Panc1 (cell line): ENCODE data around the gene NR5A2. TPM values are rescaled to one million over a fixed set of nuclear protein-coding genes. Genes with fewer than 3 reads are reported as not detected.

Experiments
- ATAC-seq: fragments of 200-7000 bp; cut with Tn5 transposase; 2 replicates; pipeline ENCODE4 v1.9.1; 2020; ENCODE audit warnings: mild to moderate bottlenecking, moderate library complexity
- BruUV-seq: library from RNA; stranded (reverse); fragments of 400-500 nt; replicated peaks from 2 replicates; lab custom pipeline; 2021; lab: Mats Ljungman, UMichigan
- CTCF ChIA-PET: fragments of 300-600 bp; sonication (Branson Sonifier 250); formaldehyde crosslinking; loops from one replicate; lab custom pipeline; 2022; ENCODE audit warnings: antibody characterized with exemption; lab: Charles Lee
- POLR2A ChIA-PET: fragments of 300-600 bp; sonication (Branson Sonifier 250); formaldehyde crosslinking; loops from one replicate; lab custom pipeline; 2022; ENCODE audit warnings: antibody characterized with exemption; lab: Charles Lee
- DNase-seq: peaks from one replicate; pipeline ENCODE4 v3.0.0-alpha.2; 2010; ENCODE audit warnings: low read depth, low spot score
- H3K27ac ChIP-seq: 2 replicates; pipeline ENCODE4 v1.5.1; 2011; ENCODE audit warnings: mild to moderate bottlenecking, low read length, inconsistent platforms
- H3K27me3 ChIP-seq: fragments of 200-500 bp; sonication (Bioruptor generic); 2 replicates; pipeline ENCODE4 v1.6.0; 2014; ENCODE audit warnings: low read length, inconsistent platforms; ENCODE audit not compliant: control insufficient read depth, insufficient read depth
- H3K36me3 ChIP-seq: fragments of 200-500 bp; sonication (Bioruptor generic); 2 replicates; pipeline ENCODE4 v1.5.1; 2014; ENCODE audit warnings: inconsistent platforms, mild to moderate bottlenecking, low read length, moderate library complexity; ENCODE audit not compliant: control insufficient read depth, insufficient read depth
- H3K4me1 ChIP-seq: 2 replicates; pipeline ENCODE4 v1.5.1; 2011; ENCODE audit warnings: inconsistent platforms, mild to moderate bottlenecking, low read length, moderate library complexity; ENCODE audit not compliant: control insufficient read depth, insufficient read depth
- H3K4me3 ChIP-seq, 2 experiments: 2 replicates each; pipeline ENCODE4 v1.5.1; 2011 to 2012; ENCODE audit warnings: low read depth in 2 of 2, low read length in 2 of 2, mild to moderate bottlenecking in 2 of 2, inconsistent platforms in 1 of 2, moderate library complexity in 1 of 2
- H3K9me3 ChIP-seq: fragments of 200-500 bp; sonication (Bioruptor generic); 2 replicates; pipeline ENCODE4 v1.5.1; 2014; ENCODE audit warnings: low read depth, mild to moderate bottlenecking, inconsistent platforms, low read length, moderate library complexity; ENCODE audit not compliant: control insufficient read depth, insufficient read depth
- CTCF ChIP-seq: fragments of 450-650 bp; IDR thresholded peaks from 2 replicates; pipeline ENCODE4 v1.5.1; 2017; ENCODE audit warnings: mild to moderate bottlenecking
- POLR2AphosphoS5 ChIP-seq: IDR thresholded peaks from 2 replicates; pipeline ENCODE4 v1.6.1; 2012; ENCODE audit warnings: mild to moderate bottlenecking, low read depth, low read length, moderate library complexity
- REST ChIP-seq, 2 experiments: IDR thresholded peaks; 2 replicates each; pipeline ENCODE4 v1.6.1; 2011 to 2012; ENCODE audit warnings: low read depth in 2 of 2, control low read depth in 1 of 2, low read length in 1 of 2, mild to moderate bottlenecking in 1 of 2, moderate library complexity in 1 of 2; ENCODE audit not compliant: insufficient read depth in 1 of 2
- SIN3A ChIP-seq: IDR thresholded peaks from 2 replicates; pipeline ENCODE4 v1.6.1; 2012; ENCODE audit warnings: low read depth, mild to moderate bottlenecking, low read length, moderate library complexity, borderline replicate concordance; ENCODE audit not compliant: insufficient read depth
- TCF7L2 ChIP-seq: IDR thresholded peaks from 2 replicates; pipeline ENCODE4 v1.6.1; 2011; ENCODE audit warnings: mild to moderate bottlenecking, low read depth, low read length, inconsistent platforms
- in situ Hi-C: cut with HindIII; loops from 2 replicates; pipeline ENCODE4 v1.10.0; 2016; ENCODE audit warnings: low sequenced_read_pairs, low pct_unique_long_range_greater_than_20kb
- intact Hi-C: fragments of 100-400 bp; cut with micrococcal nuclease; formaldehyde crosslinking; loops from one replicate; pipeline ENCODE4 v1.10.0; 2022; ENCODE audit not compliant: unreplicated experiment
- total RNA-seq: library from RNA; stranded (reverse); gene quantifications from one replicate; pipeline ENCODE4 v1.2.1, GENCODE V29; 2021; ENCODE audit not compliant: unreplicated experiment

NR5A2 gene
- total RNA-seq, 1 experiment from 2014 or later, result 4.3 TPM

- Histone ChIP-seq H3K4me3 (no peak overlapping the region), H3K36me3 (no peaks in the 10 kb centered on the region), H3K27me3 (no peaks in the 10 kb centered on the region), H3K27ac (no peak overlapping the region), H3K4me1 (no peaks in the 10 kb centered on the region), H3K9me3 (no peaks in the 10 kb centered on the region)
- ChIA-PET CTCF (no interaction called here), POLR2A (no interaction called here)
- no TSS peak for BruUV-seq
- DNase-seq, result no peak
- intact Hi-C loops (no loop called here), in situ Hi-C loops (no loop called here)
- TF ChIP-seq REST (IDR thresholded peaks at IDR 0.05; ENCODE audit: insufficient read depth in 1 of 2, low read depth in 2 of 2, low read length in 1 of 2) (no peak), CTCF (no peak), SIN3A (no peak), POLR2AphosphoS5 (no peak), TCF7L2 (no peak)
- no peak for ATAC-seq
Measured at GRCh38 chr1:200226268-200226968, 198.9 kb downstream of the NR5A2 start.

- H3K27ac ChIP-seq, result no peak overlapping the region
- intact Hi-C loops, result no loop called here
- DNase-seq (no peak), ATAC-seq (no peak)
- POLR2A ChIA-PET, result no interaction called here
- no peaks in the 10 kb centered on the region for H3K9me3 ChIP-seq
- no TSS peak for BruUV-seq
- H3K4me1 ChIP-seq, result no peaks in the 10 kb centered on the region
- in situ Hi-C loops, result no loop called here
- no peaks in the 10 kb centered on the region for H3K36me3 ChIP-seq
- CTCF ChIA-PET, result no interaction called here
- TF ChIP-seq TCF7L2 (no peak), REST (IDR thresholded peaks at IDR 0.05; ENCODE audit: insufficient read depth in 1 of 2, low read depth in 2 of 2, low read length in 1 of 2) (no peak), SIN3A (no peak), CTCF (no peak), POLR2AphosphoS5 (no peak)
- H3K27me3 ChIP-seq, result no peaks in the 10 kb centered on the region
- no peak overlapping the region for H3K4me3 ChIP-seq
Measured at GRCh38 chr1:200226969-200227303, 199.4 kb downstream of the NR5A2 start.
